Stimulated activated naive CD8-positive, alpha-beta T cell treated with anti-CD3 and anti-CD28 coated beads, Interleukin-15, Interleukin-2, amounts not matched to agents 100 ng/mL and 50 ng/mL, for 24 hours (primary cell): ENCODE measurements around the gene TMEM132E.

Experiments used
- H3K27ac Mint-ChIP-seq: one replicate; pipeline ENCODE4 v1.8.0; 2021; ENCODE audit warnings: mild to moderate bottlenecking, mixed read lengths
- H3K27me3 Mint-ChIP-seq: one replicate; pipeline ENCODE4 v1.8.0; 2021; ENCODE audit warnings: mixed read lengths
- H3K36me3 Mint-ChIP-seq: one replicate; pipeline ENCODE4 v1.8.0; 2021; ENCODE audit warnings: low read depth, mixed read lengths
- H3K4me1 Mint-ChIP-seq: one replicate; pipeline ENCODE4 v1.8.0; 2021; ENCODE audit warnings: low read depth, mixed read lengths
- H3K4me3 Mint-ChIP-seq: one replicate; pipeline ENCODE4 v1.8.0; 2021; ENCODE audit warnings: mild to moderate bottlenecking, mixed read lengths
- H3K9me3 Mint-ChIP-seq: one replicate; pipeline ENCODE4 v1.8.0; 2021; ENCODE audit warnings: mixed read lengths

TMEM132E gene

DNA sequence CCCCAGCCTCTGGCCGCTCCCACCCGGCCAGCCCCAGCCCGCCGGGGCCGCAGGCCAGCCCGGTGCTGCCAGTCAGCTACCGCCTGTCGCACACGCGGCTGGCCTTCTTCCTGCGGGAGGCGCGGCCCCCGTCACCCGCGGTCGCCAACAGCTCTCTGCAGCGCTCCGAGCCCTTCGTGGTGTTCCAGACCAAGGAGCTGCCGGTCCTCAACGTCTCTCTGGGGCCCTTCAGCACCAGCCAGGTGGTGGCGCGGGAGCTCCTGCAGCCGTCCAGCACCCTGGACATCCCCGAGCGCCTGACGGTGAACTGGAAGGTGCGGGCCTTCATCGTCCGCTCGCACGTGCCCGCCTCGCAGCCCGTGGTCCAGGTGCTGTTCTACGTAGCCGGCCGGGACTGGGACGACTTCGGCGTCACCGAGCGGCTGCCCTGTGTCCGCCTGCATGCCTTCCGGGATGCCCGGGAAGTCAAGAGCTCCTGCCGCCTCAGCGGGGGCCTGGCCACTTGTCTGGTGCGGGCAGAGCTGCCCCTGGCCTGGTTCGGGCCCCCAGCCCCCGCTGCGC lies 46.8 kb downstream of the TMEM132E start:
- H3K27ac Mint-ChIP-seq, result no peak overlapping the region
- H3K4me3 Mint-ChIP-seq, result no peak overlapping the region
- H3K27me3 Mint-ChIP-seq, result peaks cover 56% of the 10 kb centered on the region
- no peaks in the 10 kb centered on the region for H3K36me3 Mint-ChIP-seq
- H3K9me3 Mint-ChIP-seq, result no peaks in the 10 kb centered on the region
- no peaks in the 10 kb centered on the region for H3K4me1 Mint-ChIP-seq

DNA sequence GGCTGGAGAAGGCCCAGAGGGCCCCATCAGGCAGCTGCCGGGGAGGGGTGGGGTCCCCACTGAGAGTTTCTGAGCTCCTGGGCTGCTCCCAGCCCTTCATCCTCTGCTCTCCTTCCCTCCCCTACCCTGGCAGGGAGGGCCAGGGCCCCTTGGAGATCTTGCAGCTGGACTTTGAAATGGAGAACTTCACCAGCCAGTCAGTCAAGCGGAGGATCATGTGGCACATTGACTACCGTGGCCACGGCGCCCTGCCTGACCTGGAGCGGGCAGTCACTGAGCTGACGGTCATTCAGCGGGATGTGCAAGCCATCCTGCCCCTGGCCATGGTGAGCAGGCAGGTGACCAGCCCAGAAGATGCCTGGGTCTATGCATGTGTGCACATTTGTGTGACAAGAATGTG lies 49.5 kb downstream of the TMEM132E start:
- H3K36me3 Mint-ChIP-seq, result no peaks in the 10 kb centered on the region
- H3K27me3 Mint-ChIP-seq, result peaks cover 47% of the 10 kb centered on the region
- no peak overlapping the region for H3K27ac Mint-ChIP-seq

DNA sequence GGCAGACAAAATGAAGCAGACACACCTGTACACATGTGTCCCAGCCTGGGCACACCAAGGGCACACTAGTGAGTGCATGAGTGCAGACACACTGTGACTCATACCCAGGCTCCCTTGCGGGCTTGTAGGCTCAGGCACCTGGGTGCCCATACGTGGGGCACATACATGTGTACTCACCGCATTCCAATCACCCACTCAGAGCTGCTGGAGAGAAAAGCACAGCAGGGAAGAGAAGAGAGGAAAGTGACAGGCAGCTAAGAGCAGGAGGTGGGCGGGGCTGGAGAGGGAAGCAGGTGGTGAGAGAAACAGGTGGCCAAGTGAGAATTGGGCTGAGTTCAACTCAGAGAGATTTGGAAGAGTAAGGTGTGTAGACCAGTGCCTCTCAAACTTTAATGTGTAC lies 54.0 kb downstream of the TMEM132E start:
- Mint-ChIP-seq H3K36me3 (no peaks in the 10 kb centered on the region), H3K4me1 (peaks cover 3% of the 10 kb centered on the region), H3K4me3 (no peak overlapping the region), H3K27me3 (peaks cover 12% of the 10 kb centered on the region), H3K27ac (no peak overlapping the region), H3K9me3 (no peaks in the 10 kb centered on the region)

More for the DNA sequence above, 49.5 kb downstream of the TMEM132E start:
- Mint-ChIP-seq H3K9me3 (no peaks in the 10 kb centered on the region), H3K4me3 (no peak overlapping the region), H3K4me1 (no peaks in the 10 kb centered on the region)

DNA sequence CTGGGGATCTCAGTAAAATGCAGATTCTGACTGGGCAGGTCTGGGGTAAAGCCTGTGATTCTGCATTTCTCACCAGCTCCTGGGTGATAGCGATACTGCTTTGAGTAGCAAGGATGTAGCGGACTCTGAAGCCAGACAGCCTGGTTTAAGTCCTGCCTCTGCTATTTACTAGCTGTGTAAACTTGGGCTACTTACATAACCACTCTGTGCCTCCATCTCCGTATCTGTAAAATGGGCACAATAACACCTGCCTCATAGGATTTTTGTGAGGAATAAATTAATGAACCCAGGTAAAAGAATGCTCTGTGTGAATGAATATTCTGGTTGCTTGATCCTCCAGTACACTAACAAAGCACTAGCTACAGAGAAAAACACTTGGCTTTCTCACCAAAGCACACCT lies 54.4 kb downstream of the TMEM132E start:
- H3K27ac Mint-ChIP-seq, result no peak overlapping the region

DNA sequence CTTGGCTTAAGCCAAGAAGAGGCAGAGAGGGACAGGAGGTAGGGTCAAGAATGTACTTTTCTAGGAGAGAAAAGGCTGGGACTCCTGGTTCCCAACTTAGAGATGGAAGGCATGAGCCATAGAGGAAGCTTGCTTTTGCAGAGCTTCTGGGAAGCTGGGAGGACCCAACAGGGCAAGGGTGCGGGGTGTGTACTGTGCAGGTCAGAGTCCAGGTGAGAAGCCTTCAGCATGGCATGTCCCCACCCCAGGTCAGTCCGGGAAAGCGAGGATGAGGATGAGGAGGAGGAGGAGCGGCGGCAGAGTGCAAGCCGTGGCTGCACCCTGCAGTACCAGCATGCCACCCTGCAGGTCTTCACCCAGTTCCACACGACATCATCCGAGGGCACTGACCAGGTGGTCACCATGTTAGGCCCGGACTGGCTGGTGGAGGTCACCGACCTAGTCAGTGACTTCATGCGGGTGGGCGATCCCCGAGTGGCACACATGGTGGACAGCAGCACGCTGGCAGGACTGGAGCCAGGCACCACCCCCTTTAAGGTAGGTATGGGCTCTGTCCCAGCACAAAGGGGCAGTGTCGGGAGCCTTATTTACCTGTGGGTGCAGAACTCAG lies 55.3 kb downstream of the TMEM132E start:
- Mint-ChIP-seq H3K27me3 (peaks cover 4% of the 10 kb centered on the region), H3K36me3 (no peaks in the 10 kb centered on the region), H3K27ac (no peak overlapping the region)

More for the DNA sequence above, 54.4 kb downstream of the TMEM132E start:
- H3K36me3 Mint-ChIP-seq, result no peaks in the 10 kb centered on the region
- H3K4me3 Mint-ChIP-seq, result no peak overlapping the region
- H3K9me3 Mint-ChIP-seq, result no peaks in the 10 kb centered on the region
- peaks cover 10% of the 10 kb centered on the region for H3K27me3 Mint-ChIP-seq
- H3K4me1 Mint-ChIP-seq, result peaks cover 3% of the 10 kb centered on the region

DNA sequence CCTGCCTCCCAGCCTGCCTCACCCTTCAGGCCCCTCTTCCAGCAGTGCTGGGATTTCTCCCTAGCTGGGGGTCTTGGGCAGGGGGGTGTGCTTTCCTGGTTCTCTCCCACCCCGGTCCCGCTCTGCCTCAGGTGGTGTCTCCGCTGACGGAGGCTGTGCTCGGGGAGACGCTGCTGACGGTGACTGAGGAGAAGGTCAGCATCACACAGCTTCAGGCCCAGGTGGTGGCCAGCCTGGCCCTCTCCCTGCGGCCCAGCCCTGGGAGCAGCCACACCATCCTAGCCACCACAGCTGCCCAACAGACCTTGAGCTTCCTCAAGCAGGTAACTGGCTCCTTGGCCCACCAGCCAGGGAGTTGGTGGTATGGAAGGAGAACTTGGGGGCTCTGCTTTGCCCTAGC lies 56.5 kb downstream of the TMEM132E start:
- peaks cover 4% of the 10 kb centered on the region for H3K27me3 Mint-ChIP-seq
- no peaks in the 10 kb centered on the region for H3K9me3 Mint-ChIP-seq
- no peaks in the 10 kb centered on the region for H3K36me3 Mint-ChIP-seq
- peaks cover 3% of the 10 kb centered on the region for H3K4me1 Mint-ChIP-seq
- no peak overlapping the region for H3K27ac Mint-ChIP-seq
- no peak overlapping the region for H3K4me3 Mint-ChIP-seq

More for the DNA sequence above, 55.3 kb downstream of the TMEM132E start:
- Mint-ChIP-seq H3K9me3 (no peaks in the 10 kb centered on the region), H3K4me1 (peaks cover 3% of the 10 kb centered on the region), H3K4me3 (no peak overlapping the region)

DNA sequence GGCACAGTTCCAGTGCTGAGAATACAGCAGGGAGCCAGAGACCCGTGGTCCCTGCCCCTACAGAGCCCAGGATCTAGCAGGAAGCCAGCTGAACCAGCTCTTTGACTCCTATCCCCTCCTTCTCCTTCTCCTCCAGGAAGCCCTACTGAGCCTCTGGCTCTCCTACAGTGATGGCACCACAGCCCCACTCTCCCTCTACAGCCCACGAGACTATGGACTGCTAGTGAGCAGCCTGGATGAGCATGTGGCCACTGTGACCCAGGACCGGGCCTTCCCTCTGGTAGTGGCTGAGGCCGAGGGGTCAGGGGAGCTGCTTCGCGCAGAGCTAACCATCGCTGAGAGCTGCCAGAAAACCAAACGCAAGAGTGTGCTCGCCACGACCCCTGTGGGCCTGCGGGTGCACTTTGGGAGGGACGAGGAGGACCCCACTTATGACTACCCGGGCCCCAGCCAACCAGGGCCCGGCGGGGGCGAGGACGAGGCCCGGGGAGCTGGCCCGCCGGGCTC lies 57.7 kb downstream of the TMEM132E start:
- Mint-ChIP-seq H3K4me3 (peak overlapping the region; percentile 33), H3K36me3 (no peaks in the 10 kb centered on the region), H3K27me3 (peaks cover 4% of the 10 kb centered on the region), H3K27ac (no peak overlapping the region), H3K4me1 (peaks cover 3% of the 10 kb centered on the region), H3K9me3 (no peaks in the 10 kb centered on the region)

DNA sequence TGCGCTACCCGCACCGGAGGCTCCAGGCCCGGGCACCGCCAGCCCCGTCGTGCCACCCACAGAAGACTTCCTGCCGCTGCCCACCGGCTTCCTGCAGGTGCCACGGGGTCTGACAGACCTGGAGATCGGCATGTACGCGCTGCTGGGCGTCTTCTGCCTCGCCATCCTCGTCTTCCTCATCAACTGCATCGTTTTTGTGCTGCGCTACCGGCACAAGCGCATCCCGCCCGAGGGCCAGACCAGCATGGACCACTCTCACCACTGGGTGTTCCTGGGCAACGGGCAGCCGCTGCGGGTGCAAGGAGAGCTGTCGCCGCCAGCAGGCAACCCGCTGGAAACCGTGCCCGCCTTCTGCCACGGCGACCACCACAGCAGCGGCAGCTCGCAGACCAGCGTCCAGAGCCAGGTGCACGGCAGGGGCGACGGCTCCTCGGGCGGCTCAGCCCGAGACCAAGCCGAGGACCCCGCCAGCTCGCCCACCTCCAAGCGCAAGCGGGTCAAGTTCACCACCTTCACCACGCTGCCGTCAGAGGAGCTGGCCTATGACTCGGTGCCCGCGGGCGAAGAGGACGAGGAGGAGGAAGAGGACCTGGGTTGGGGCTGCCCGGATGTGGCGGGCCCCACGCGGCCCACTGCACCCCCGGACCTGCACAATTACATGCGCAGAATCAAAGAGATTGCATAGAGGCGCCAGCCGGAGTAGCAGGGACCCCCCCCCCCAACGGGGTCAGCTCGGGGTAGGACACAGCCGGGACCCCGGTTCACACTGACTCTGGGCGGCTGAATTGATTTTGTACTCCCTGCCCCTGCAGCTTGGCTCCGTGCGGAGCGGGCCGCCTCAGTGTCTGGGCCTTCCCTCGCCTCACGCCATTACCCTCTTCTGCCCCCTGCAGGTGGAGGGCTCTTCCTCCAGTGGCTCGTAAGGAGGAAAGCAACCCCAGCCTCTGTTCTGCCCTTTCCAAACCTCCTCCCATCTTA lies 58.5 kb downstream of the TMEM132E start:
- H3K36me3 Mint-ChIP-seq, result no peaks in the 10 kb centered on the region
- no peaks in the 10 kb centered on the region for H3K9me3 Mint-ChIP-seq
- peaks cover 3% of the 10 kb centered on the region for H3K4me1 Mint-ChIP-seq
- H3K4me3 Mint-ChIP-seq, result peak overlapping the region; percentile 67
- H3K27me3 Mint-ChIP-seq, result peaks cover 4% of the 10 kb centered on the region
- no peak overlapping the region for H3K27ac Mint-ChIP-seq

DNA sequence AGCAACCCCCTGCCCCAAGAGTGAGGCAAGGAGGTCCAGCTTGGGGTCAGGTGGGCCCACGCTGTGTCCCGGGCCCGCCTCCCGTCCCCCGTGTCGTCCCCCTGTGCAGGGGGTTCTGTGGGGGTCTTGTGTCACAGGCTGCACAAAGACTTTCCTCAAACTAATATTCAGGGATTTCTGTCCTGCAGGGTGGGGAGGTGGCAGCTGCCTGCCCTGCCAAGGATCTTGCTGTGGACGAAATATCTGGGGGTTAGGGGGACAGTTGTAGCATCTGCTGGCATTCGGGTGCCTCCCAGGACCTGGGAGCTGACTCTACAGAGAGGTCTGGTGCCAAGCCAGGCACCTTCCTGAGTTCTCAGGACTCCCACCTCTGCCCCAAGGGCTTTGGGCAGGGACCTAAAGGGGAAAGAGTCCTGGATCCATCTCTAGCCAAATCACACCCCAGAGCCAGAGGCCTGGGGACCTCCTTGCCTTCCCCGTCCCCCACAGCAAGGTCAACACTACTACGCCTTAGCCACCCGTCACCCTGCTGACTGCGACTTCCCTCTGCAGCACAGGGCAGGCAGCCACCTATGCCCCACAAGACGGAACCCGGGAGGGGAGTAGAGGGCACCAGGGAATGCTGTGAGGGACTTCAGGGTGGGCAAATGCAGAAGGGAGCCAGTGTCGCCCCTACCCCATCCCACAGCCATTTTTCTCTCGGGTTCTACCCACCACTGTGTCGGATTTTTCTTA lies 59.3 kb downstream of the TMEM132E start:
- Mint-ChIP-seq H3K27ac (no peak overlapping the region), H3K9me3 (no peaks in the 10 kb centered on the region), H3K27me3 (no peaks in the 10 kb centered on the region), H3K36me3 (no peaks in the 10 kb centered on the region), H3K4me3 (peak overlapping the region; percentile 67), H3K4me1 (peaks cover 3% of the 10 kb centered on the region)

DNA sequence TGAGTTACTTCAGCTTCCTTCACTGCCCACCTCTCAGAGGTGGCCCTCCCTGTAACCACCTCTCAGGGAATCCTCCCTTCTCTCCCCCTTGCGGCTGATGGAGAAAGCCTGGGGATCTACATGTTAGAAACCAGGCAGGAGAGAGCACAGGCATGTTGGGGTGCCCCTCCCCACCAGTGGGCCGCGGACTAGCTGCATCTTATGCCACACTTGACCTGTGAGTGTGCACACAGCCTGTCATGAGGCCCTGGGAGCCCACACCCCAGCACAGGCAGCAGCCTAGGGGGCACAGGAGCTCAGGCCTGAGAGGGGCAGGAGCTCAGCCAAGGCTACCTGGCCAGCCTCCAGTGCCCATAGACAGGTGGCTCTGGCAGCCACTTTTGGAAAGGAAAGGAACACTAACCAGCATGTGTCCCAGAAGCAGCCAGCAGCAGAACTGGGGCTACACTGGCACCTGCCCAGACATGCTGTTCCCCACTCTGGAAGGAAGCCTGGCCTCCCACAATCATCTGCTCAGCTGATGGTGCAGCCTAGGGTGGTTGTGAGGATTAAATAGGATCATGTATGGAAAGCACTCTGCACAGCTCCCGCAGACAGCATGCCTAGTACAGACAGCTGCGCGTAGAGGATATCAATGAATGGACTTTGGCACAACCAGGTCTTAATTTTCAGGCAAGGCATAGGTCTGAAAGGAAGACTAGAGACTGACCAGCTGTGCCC lies 60.5 kb downstream of the TMEM132E start:
- Mint-ChIP-seq H3K36me3 (no peaks in the 10 kb centered on the region), H3K4me3 (no peak overlapping the region), H3K4me1 (peaks cover 3% of the 10 kb centered on the region), H3K9me3 (no peaks in the 10 kb centered on the region), H3K27ac (no peak overlapping the region), H3K27me3 (peaks cover 6% of the 10 kb centered on the region)

DNA sequence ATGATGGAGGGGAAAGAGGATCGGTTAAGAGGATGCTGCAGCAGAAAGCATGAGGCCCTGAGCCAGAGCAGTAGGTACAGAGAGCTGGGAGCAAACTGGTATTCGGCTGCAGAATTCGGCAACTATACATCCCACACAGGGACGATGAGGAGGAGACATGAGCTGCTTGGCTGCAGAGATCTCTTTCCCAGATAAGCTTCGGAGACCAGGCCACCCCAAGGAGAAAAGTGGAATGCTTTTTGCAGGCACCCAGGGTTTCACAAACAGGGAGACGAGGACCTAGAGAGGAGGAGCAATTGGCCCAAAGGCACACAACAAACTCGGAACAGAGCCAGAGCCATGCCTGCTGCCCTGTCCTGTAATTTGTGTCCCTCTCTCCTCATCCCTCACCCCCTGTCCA lies 62.0 kb downstream of the TMEM132E start:
- Mint-ChIP-seq H3K27me3 (peaks cover 6% of the 10 kb centered on the region), H3K9me3 (no peaks in the 10 kb centered on the region), H3K27ac (no peak overlapping the region), H3K36me3 (no peaks in the 10 kb centered on the region), H3K4me1 (peaks cover 3% of the 10 kb centered on the region), H3K4me3 (no peak overlapping the region)

DNA sequence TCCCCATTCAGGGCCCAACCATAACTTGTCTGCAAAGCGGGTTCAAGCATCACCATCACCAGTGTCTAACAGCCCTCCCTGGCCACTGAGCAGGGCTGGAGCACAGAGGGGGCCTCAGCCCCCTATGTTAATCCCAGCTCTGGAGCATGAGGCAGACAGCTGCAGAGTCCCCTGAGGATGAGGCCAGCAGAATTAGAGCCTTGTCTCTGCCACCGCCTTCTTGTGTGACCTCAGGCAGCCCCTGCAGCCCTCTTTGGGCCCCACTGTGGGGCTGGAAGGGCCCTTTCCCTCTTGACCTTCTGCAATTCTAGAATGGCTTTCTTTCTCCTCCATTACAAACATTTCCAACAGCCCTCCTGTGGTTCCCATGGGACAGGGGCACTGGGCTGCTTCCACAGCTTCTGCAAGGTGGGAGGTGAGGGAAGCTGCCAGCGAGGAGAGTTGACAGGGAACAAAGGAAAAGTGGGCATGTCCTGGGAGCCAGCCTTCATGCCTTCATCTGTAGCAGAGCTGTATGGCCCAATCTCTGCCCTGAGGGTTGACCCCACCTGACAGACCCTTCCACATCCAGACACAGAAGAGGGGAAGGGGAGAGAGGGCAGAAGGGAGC lies 65.7 kb downstream of the TMEM132E start:
- Mint-ChIP-seq H3K4me3 (no peak overlapping the region), H3K27ac (no peak overlapping the region), H3K36me3 (no peaks in the 10 kb centered on the region), H3K27me3 (peaks cover 6% of the 10 kb centered on the region), H3K4me1 (no peaks in the 10 kb centered on the region), H3K9me3 (no peaks in the 10 kb centered on the region)

DNA sequence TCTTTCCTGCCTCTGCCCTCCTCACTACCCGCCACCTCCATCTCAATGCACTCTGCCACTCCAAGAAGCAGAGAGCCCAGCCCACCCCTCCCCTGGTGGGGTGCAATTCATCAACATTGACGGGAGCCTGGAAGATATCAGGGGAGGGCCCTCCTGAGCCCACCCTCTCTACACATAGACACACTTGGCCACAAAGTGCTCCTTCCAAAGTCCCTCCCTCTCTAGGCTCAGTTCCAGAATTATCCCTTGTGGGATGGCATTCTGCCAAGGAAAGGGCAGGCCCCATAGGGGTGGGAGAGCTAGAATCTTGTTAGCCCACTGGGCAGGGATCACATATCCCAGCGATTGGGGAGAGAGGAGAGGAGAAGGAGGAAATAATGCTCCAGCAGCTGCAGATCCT lies 66.2 kb downstream of the TMEM132E start:
- H3K36me3 Mint-ChIP-seq, result no peaks in the 10 kb centered on the region
- no peak overlapping the region for H3K27ac Mint-ChIP-seq
- no peaks in the 10 kb centered on the region for H3K4me1 Mint-ChIP-seq
- peaks cover 6% of the 10 kb centered on the region for H3K27me3 Mint-ChIP-seq
- H3K4me3 Mint-ChIP-seq, result no peak overlapping the region
- no peaks in the 10 kb centered on the region for H3K9me3 Mint-ChIP-seq

DNA sequence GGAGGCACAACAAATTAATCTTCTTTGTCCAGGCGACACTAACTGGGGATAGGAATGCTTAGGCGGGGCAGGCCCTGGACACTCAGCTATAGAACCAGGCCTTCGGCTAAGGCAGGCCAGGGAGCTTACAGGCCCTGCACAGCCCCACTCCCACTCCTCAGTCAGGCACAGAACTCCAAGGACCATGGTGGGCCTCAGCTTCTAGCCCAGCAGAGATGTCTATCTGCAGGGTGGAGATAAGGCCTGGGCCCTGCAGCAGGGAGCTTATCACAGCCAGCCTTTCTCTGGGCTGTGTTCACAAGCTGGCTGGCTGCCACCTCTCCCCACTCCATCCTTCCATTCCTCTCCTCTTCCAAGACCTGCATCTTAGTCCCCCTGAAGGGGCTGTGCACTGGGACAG lies 68.1 kb downstream of the TMEM132E start:
- Mint-ChIP-seq H3K4me1 (no peaks in the 10 kb centered on the region), H3K27ac (no peak overlapping the region), H3K9me3 (no peaks in the 10 kb centered on the region), H3K36me3 (no peaks in the 10 kb centered on the region), H3K4me3 (no peak overlapping the region), H3K27me3 (peaks cover 9% of the 10 kb centered on the region)
